K562 (cell line): ENCODE measurements around the gene CPSF2. TPM values are rescaled to one million over a fixed set of nuclear protein-coding genes. Genes with fewer than 3 reads are reported as not detected.

Experiments
- E4F1 ChIP-seq: fragments of 250-450 bp; sonication (Bioruptor Pico); IDR thresholded peaks from 2 replicates; pipeline ENCODE4 v1.5.0; 2021; ENCODE audit warnings: mild to moderate bottlenecking, borderline replicate concordance
- ETV6 ChIP-seq, 3 experiments: fragments of 150-350 bp in 1 of 3; sonication (generic) in 1 of 3; formaldehyde crosslinking in 1 of 3; IDR thresholded peaks; 2 replicates each; pipeline versions ENCODE4 v1.6.1 to v1.8.0; 2014 to 2022; ENCODE audit warnings: borderline replicate concordance in 2 of 3, low read depth in 2 of 3, antibody characterized with exemption in 1 of 3, low read length in 1 of 3, mild to moderate bottlenecking in 1 of 3, missing genetic modification reagents in 1 of 3
- KLF13 ChIP-seq: fragments of 450-650 bp; IDR thresholded peaks from 2 replicates; pipeline ENCODE4 v1.6.1; 2016; ENCODE audit warnings: missing genetic modification characterization, low read depth, mild to moderate bottlenecking, missing compliant biosample characterization, moderate library complexity, borderline replicate concordance
- LEF1 ChIP-seq: fragments of 450-650 bp; IDR thresholded peaks from 2 replicates; pipeline ENCODE4 v1.6.1; 2016; ENCODE audit warnings: mild to moderate bottlenecking
- NFE2L1 ChIP-seq: fragments of 450-650 bp; IDR thresholded peaks from 2 replicates; pipeline ENCODE4 v1.6.1; 2016; ENCODE audit warnings: missing genetic modification characterization, low read depth, mild to moderate bottlenecking, missing compliant biosample characterization, moderate library complexity, borderline replicate concordance
- NR2F6 ChIP-seq: fragments of 450-650 bp; formaldehyde crosslinking; IDR thresholded peaks from 2 replicates; pipeline ENCODE4 v1.4.0; 2020; ENCODE audit warnings: mild to moderate bottlenecking
- POLR2A ChIP-seq: fragments of 450-650 bp; conservative IDR thresholded peaks from 2 replicates; pipeline ENCODE4 v1.6.1; 2016
- POLR2AphosphoS2 ChIP-seq: IDR thresholded peaks from 2 replicates; pipeline ENCODE4 v1.6.1; 2012; ENCODE audit warnings: low read length, improper control_type of control experiment
- PTTG1 ChIP-seq: fragments of 450-650 bp; IDR thresholded peaks from 2 replicates; pipeline ENCODE4 v1.6.1; 2016; ENCODE audit warnings: low read depth, mild to moderate bottlenecking, missing genetic modification characterization, missing compliant biosample characterization
- RAD21 ChIP-seq, 2 experiments: fragments of 250-450 bp in 1 of 2; fragments of 450-650 bp in 1 of 2; sonication (Bioruptor Pico) in 1 of 2; formaldehyde crosslinking in 1 of 2; IDR thresholded peaks in 1 of 2; conservative IDR thresholded peaks in 1 of 2; 2 replicates each; pipeline versions ENCODE4 v1.4.0 to v1.8.0; 2020 to 2022; ENCODE audit warnings: mild to moderate bottlenecking in 2 of 2, moderate library complexity in 1 of 2
- RFX5 ChIP-seq: IDR thresholded peaks from 2 replicates; pipeline ENCODE4 v1.6.1; 2011; ENCODE audit warnings: low read depth, mild to moderate bottlenecking, improper control_type of control experiment, low read length
- SMAD2 ChIP-seq: fragments of 150-350 bp; IDR thresholded peaks from 2 replicates; pipeline ENCODE4 v1.6.1; 2014; ENCODE audit warnings: low read depth, mild to moderate bottlenecking, low read length
- SMAD4 ChIP-seq: fragments of 250-450 bp; sonication (Bioruptor Pico); conservative IDR thresholded peaks from 2 replicates; pipeline ENCODE4 v1.8.0; 2021; ENCODE audit warnings: inconsistent platforms, mild to moderate bottlenecking, moderate library complexity
- SP2 ChIP-seq: IDR thresholded peaks from 2 replicates; pipeline ENCODE4 v1.6.1; 2011; ENCODE audit warnings: mild to moderate bottlenecking, low read depth, low read length, moderate library complexity; ENCODE audit not compliant: poor library complexity, severe bottlenecking; ENCODE audit errors: extremely low read depth
- THAP12 ChIP-seq: fragments of 250-450 bp; sonication (Bioruptor Pico); IDR thresholded peaks from 2 replicates; pipeline ENCODE4 v1.9.0; 2021; ENCODE audit warnings: mild to moderate bottlenecking, inconsistent platforms
- THAP7 ChIP-seq: fragments of 250-450 bp; sonication (Bioruptor Pico); IDR thresholded peaks from 2 replicates; pipeline ENCODE4 v1.5.0; 2021
- ZNF23 ChIP-seq: fragments of 250-450 bp; sonication (Bioruptor Pico); IDR thresholded peaks from 2 replicates; pipeline ENCODE4 v1.4.0; 2020; ENCODE audit warnings: mild to moderate bottlenecking
- ZNF695 ChIP-seq: fragments of 450-650 bp; formaldehyde crosslinking; IDR thresholded peaks from 2 replicates; pipeline ENCODE4 v1.4.0; 2020; ENCODE audit warnings: mild to moderate bottlenecking, moderate library complexity
- polyA plus RNA-seq, 8 experiments: library from polyadenylated mRNA; depleted of rRNA in 4 of 8; stranded (reverse) in 5 of 8; unstranded in 3 of 8; fragments of >200 nt; fragmentation: Nextera tagmentation in 2 of 8; fragmentation: Illumina TruSeq in 1 of 8; extraction: Ambion mirVana in 2 of 8; extraction: Trizol in 1 of 8; gene quantifications; 2 replicates each; pipeline versions ENCODE4 v1.2.1 to v1.2.3, GENCODE V29; 2011 to 2014; ENCODE audit warnings: inconsistent platforms in 1 of 8, missing spikeins in 1 of 8
- total RNA-seq, 7 experiments: library from RNA; depleted of rRNA in 6 of 7; stranded (reverse); fragments of >200 nt in 6 of 7; fragmentation: Illumina TruSeq in 2 of 7; extraction: Trizol in 2 of 7; gene quantifications; 2 replicates each; pipeline versions ENCODE4 v1.2.1 to v1.2.3, GENCODE V29; 2011 to 2021; ENCODE audit warnings: low replicate concordance in 1 of 7

The CPSF2 gene
- total and polyA plus RNA-seq, 9 of the 15 experiments (the other 6 are each of a cell fraction or from before 2014, with no cell fraction given), result 20.8 to 71.3 (median 49.0) TPM

- peak; percentile 56 for TF ChIP-seq SP2
- no peak; the same call in 1 of the 2 replicates for TF ChIP-seq SMAD4 (CRISPR knock-in tag)
- TF ChIP-seq RAD21 (CRISPR knock-in tag; conservative IDR thresholded peaks at IDR 0.05 in 1 of 2, IDR thresholded peaks at IDR 0.05 in 1 of 2), result no peak
- TF ChIP-seq POLR2AphosphoS2, result no peak
- no peak for TF ChIP-seq THAP7 (CRISPR knock-in tag)
- no peak for TF ChIP-seq NFE2L1 (tag)
- no peak for TF ChIP-seq NR2F6 (CRISPR knock-in tag)
- no peak for TF ChIP-seq PTTG1 (tag)
- TF ChIP-seq RFX5, result no peak
- no peak for TF ChIP-seq THAP12 (CRISPR knock-in tag)
- TF ChIP-seq ZNF695, result no peak
- TF ChIP-seq ZNF23 (CRISPR knock-in tag), result no peak
- TF ChIP-seq SMAD2, result no peak
- no peak for TF ChIP-seq E4F1 (CRISPR knock-in tag)
- TF ChIP-seq LEF1, result no peak
- TF ChIP-seq POLR2A, result peak; percentile 77
- peak; percentile 45; the same call in 1 of the 2 replicates for TF ChIP-seq KLF13 (tag)
- TF ChIP-seq ETV6 (IDR thresholded peaks at IDR 0.05; ENCODE audit: borderline replicate concordance in 1 of 2, low read depth in 2 of 2, low read length in 1 of 2), result no peak
- no peak for TF ChIP-seq ETV6 (CRISPR knock-in tag; IDR thresholded peaks at IDR 0.05; ENCODE audit: borderline replicate concordance)
Observed at GRCh38 chr14:92106143-92106926, 15.4 kb upstream of the CPSF2 start, which contains the start of gene ATXN3 (continued).
